T-helper 2 cell treated with Interferon-gamma antibody and Interleukin-4, amounts not matched to agents 100 ng/mL and 5 ng/mL, for 36 hours (primary cell): ENCODE measurements around the gene IGLON5. TPM values are rescaled to one million over a fixed set of nuclear protein-coding genes. Genes with fewer than 3 reads are reported as not detected.

Experiments used
- intact Hi-C: fragments of 100-400 bp; cut with micrococcal nuclease; formaldehyde crosslinking; loops from one replicate; pipeline ENCODE4 v1.15.1; 2023
- total RNA-seq: library from RNA; stranded (reverse); gene quantifications from 2 replicates; pipeline ENCODE4 v1.2.3, GENCODE V29; 2022

The IGLON5 gene
- total RNA-seq, 1 donor from 2014 or later: not detected

DNA sequence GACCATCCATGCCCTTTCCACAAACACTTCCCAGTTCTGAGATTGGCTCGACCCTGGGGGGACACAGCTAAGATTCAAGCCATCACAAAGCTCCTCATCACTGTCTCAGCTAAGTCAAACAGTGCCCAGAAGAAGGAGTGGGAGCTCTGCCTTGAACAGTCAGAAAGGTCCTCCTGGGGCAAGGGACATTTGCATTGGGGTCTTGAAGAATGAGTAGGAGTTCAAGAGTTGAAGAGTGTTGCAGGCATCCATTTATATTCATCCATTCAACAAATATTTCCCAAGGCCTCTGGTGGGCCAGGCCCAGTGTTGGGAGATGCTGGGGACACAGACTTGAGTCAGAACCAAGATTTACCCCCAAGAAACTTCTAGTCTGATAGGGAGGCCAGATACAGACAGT lies 6.5 kb downstream of the IGLON5 start:
- intact Hi-C loops: no loop called here

DNA sequence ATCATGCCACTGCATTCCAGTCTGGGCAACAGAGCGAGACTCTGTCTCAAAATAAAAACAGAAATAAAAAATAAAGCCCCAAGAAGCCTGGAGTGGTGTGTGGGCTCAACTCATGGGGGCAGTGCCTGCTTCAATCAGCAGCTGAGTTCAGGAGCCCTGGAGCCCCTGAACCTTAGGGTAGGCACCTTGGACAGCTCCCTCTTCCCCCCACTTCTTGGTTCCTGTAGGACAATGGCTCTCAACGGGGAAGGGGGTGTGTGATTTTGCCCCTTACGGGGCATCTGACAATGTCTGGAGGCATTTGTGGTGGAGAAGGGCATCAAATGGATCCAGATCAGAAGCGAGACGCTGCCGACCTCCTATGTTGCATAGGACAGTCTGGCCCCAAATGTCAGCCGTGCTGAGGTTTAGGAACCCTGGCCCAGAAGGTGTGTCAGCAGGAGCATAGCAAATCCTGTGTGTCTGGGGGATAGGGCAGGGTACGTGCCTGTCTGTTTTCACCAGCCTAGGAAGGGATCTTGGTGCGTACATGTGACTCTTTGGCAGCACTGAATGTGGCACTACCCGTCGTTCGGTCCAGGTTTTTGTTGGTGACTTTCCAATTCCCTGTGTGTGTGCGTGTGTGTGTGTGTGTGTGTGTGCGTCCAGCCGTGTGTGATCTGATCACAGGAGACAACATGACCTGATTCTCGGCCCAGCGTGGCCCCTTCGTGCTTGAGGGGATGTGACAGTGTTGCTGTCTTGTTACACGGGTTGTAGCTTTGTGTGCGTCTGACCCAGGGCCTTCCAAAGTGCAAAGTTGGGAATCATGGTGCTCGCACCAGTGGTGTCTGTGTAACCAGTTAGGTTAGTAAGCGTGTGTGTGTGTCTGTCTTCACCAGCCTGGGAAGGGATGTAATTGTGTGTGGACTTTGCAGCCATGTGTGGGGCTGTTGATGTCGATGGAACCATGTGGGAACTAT lies 7.5 kb downstream of the IGLON5 start:
- intact Hi-C loops: no loop called here

DNA sequence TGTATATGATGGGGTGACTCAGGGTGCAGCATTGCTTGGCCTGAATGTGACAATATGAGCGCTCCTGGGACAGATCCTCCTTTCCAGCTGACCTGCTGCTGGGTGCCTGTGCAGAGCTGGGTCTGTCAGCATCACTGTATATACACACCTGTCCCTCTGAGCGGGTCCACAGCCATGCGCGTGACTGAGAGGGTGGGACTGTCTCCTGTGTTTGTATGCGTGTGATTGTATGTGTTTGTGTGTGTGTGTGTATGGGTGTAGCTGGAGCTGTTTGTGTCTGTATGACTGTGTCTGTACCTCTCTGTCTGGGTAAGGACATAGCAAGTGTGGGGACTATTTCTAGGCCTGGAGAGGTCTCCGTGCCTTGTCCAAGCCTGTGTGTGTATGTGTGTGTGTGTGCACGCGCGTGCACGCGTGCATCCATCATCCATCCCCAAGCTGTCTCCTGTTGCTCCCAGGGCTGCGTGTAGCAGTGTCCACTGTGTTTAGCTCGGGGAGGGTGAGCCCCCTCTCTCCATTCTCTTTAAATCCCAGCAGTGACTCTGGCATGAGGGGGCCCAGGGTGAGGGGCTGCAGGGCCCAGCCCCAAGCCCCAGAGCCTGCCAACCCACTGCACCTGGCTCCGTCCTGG lies 8.3 kb downstream of the IGLON5 start:
- intact Hi-C loops: loop anchor here (10.0 kb wide), 1 partner anchor 65 kb away; the partner anchor contains the start of gene SIGLECL1

DNA sequence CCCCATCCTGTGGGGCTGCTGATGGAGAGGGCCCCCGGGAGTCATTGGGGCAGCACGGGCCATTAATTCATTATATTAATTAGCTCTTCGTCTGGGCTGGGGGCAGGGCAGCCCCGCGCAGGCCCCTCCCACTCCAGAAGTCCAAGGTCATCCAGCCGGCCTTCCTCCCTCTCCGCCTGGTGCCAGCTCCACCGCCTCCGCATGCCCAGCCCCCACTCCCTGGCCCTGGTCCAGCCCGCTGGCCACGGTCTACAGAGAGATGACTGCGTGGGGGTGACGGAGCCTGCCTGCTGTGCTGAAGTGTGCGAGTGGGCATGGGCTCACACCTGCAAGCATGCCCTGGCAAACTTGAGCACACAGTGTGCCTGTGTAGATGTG lies 8.8 kb downstream of the IGLON5 start:
- intact Hi-C loops: loop anchor here (10.0 kb wide), 1 partner anchor 65 kb away; the partner anchor contains the start of gene SIGLECL1

DNA sequence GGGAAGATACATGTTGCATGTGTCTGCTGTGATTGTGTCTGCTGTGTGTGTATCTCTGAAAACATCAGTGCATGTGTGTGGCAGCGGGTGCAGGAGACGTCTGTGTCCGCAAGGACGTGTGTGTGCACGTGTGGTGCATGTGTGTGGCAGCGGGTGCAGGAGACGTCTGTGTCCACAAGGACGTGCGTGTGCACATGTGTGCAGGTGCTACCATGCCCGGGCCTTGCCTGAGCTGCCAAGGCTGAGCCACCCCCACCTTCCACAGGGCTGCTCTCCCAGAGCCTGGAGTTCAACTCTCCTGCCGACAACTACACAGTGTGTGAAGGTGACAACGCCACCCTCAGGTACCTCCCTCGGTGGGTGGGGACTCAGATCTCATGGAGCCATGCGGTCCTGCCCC lies 10.4 kb downstream of the IGLON5 start:
- intact Hi-C loops: loop anchor here (10.0 kb wide), 1 partner anchor 67 kb away; the partner anchor contains the start of gene SIGLECL1

DNA sequence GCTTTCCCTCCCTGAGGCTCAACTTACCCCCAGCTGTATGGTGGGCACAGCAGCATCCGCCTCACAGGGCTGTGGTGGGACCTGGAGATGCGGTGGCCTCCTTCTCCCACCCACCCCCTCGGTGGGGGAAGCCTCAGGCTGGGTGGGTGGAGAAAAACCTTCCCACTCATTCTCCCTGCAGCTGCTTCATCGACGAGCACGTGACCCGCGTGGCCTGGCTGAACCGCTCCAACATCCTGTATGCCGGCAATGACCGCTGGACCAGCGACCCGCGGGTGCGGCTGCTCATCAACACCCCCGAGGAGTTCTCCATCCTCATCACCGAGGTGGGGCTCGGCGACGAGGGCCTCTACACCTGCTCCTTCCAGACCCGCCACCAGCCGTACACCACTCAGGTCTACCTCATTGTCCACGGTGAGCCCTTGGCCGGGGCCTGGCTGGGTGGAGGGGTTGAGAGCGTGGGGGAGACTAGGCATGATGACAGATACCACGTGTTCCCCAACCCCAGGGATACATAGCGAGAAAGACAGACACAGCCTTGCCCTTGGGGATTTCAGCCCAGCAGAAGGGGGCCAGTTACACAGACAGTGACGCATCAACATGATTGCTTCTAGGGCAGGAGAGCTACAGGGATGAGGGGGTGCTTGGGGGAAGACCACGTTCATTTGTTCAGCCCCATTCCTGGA lies 12.2 kb downstream of the IGLON5 start:
- intact Hi-C loops: loop anchor here (10.0 kb wide), 1 partner anchor 69 kb away; the partner anchor contains the start of gene SIGLECL1

DNA sequence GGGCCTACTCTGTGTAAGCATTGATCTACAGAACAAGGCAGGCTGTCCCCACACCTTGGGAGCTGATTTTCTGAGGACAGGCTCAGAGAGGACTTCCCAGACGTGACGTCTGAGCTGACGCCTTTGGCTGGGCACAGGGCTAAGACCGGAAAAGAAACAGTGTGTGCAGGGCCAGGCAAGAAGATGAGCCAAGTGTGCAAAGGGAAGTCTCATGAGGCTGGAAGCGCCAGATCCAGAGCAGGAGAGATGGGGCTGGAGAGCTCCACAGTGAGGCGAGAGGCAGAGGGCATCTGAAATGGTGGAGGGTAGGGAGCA lies 12.7 kb downstream of the IGLON5 start:
- intact Hi-C loops: loop anchor here (10.0 kb wide), 1 partner anchor 69 kb away; the partner anchor contains the start of gene SIGLECL1

DNA sequence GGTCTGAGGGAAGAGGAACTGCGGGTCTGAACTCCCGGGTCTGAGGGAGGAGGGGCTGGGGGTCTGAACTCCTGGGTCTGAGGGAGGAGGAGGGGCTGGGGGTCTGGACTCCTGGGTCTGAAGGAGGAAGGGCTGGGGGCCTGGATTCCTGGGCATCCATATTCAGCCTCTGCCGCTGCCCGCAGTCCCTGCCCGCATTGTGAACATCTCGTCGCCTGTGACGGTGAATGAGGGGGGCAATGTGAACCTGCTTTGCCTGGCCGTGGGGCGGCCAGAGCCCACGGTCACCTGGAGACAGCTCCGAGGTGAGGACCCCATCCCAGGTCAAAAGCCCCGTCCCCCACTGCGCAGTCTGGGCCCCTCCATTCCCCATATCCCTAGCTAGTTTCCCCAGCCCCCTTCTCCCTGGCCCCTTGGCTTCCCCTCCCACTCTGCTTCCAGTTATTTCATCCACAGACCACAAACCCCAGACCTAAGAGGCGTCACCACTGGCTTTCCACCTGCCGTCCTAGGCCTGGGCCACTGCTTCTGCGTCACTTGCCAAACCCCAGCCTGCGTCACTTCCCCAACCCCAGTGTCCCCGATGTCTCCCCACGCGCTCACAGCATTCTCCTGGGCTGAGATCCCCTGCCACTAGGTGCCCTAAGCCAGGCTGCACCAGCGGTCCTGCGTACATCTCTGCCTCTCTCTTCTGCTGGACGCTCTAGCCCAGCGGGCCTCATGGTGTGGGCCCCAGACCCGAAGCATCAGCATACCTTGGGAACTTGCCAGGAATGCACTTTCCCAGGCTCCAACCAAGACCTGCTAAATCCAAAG lies 13.9 kb downstream of the IGLON5 start:
- intact Hi-C loops: loop anchor here (10.0 kb wide), 1 partner anchor 71 kb away; the partner anchor contains the start of gene SIGLECL1

DNA sequence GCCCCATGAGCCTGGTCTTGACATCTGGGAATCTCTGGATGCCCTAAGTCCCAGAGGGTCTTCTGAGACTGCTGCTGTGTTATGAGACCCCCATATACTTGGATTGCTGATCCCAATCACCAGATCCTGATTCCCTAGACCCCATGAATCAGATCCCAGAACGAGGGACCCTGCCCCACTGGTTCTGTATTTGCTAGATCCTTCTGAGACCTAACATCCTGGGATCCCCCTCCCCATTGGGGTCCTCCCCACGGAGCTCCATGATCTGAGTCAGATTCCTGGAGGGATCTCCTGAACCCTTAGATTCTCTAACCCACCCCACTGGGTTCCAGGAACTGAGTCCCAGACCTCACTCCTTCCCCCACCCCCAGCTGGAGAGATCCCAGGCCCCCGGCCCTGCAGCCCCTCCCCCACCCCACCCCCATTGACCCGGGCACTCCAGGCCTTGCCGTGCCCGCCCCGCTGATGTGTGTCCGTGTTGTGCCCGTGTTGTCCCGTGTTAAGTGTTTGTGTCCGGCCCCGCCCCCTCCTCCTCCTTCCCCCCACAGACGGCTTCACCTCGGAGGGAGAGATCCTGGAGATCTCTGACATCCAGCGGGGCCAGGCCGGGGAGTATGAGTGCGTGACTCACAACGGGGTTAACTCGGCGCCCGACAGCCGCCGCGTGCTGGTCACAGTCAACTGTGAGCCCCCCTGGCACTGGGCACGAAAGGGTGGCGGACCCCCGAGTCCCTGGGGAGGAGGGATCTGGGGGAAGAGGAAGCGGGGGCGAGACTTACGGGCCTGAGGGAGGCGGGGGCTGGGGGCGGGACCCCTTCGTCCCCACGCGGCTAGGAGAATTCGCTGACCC lies 15.0 kb downstream of the IGLON5 start:
- intact Hi-C loops: loop anchor here (1.0 to 10.0 kb wide), 3 partner anchors 13 to 168 kb away; partner anchors contain the start of gene SIGLECL1

DNA sequence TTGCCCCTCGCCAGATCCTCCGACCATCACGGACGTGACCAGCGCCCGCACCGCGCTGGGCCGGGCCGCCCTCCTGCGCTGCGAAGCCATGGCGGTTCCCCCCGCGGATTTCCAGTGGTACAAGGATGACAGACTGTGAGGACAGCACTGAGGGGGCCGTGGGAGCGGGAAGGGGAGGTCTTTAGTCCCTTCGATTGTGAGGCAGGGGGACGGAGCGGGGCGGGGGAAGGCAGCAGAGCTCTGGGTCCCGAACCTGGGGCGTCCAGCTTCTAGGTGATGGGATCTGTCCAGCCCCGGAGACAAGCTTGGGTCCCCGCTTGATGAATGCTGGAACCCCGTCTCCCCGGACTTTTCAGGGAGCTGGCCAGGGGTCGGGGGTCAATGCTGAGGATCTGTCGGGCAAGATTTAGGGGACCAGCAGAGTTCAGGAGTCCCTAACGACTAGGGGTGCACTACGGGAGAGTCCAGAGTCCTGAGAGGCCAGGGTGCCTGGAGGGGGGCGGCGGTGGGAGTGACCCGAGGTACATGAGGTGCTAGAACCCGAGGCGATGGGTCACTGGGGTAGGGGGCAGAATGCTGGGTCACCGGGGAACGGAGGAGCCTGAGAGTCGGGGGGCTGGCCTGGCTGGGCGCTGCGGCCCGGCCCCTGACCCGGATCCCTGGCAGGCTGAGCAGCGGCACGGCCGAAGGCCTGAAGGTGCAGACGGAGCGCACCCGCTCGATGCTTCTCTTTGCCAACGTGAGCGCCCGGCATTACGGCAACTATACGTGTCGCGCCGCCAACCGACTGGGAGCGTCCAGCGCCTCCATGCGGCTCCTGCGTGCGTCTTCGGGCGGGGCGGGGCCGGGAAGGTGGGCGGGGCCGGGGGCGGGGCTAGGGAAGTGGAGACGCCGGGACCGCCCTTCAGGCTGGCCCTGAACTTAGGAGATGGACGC lies 15.9 kb downstream of the IGLON5 start:
- intact Hi-C loops: loop anchor here (1.0 to 10.0 kb wide), 3 partner anchors 12 to 169 kb away; partner anchors contain the start of gene SIGLECL1

DNA sequence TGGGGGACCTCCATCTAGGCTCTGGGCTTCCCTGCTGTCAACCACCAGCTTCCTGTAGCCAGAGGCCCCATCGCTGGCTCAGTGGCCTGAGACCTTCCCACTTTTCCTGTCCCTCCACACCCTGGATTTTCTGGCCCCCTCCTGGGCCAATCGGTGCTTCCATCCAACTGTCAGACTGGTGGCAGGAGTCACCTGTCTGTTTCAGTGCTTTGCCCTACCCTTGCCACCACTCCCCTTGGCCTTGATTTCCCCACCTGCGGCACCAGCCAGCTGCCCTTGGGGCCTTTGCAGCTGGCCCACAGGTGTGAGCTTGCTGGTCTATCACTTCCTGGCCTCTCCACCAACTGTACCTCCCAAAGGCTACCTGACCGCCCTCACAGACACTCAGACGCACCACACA lies 18.0 kb downstream of the IGLON5 start:
- intact Hi-C loops: loop anchor here (10.0 kb wide), 1 partner anchor 75 kb away; the partner anchor contains the start of gene SIGLECL1

DNA sequence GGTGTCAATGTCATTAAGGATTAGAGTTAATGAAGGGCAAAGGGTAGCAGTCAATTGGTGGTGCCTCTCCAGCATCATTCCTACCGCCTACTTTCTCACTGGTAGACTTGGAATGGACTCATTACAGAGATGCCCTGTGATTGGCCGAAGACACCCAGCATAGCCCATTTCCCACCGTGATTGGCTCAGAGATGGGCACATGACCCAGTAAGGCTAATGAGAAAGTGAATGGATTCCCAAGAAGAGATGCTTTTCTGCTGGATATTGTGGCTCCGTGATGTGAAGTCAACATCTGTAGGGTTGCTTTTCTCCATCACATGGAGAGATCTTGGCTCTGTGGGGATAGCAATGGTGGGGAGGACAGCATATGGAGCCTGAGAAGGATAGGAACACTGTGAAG lies 18.9 kb downstream of the IGLON5 start:
- intact Hi-C loops: no loop called here

DNA sequence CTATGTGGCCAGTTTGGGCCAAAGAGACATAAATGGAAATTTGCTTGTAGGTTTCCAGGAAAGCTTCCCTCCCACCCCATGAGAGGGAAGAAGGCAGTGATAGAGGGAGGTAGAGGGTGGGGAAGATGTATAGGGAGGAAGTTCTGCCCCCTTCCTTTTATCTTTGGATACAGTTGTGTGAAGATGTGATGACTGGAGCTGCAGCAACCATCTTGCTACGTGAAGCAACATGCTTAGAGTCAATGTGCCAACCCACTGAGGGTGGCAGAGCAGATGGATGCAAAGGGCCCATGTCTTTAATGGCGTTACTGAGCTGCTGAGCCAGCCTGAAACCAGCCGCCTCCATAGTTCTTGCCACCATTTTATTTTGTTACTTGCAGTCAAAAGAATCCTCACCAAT lies 19.7 kb downstream of the IGLON5 start:
- intact Hi-C loops: no loop called here

DNA sequence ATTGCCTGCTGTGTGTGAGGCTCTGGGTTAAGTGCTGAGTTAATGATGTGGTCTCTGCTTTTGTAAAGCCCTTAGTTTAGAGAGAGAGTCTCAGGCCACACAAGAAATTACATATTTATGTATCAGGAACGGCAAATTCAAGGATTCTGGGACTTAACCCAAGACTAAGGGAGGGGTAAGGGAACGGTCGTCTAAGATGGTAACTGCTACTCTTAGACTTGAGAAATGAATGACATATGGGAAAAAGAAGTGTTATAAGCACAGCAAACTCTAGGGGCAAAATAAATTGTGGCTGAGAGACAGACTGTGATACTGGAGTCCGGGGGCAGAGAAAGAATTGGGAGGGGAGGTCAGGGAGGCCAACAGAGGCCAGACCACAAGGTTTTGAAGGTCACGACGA lies 20.3 kb downstream of the IGLON5 start:
- intact Hi-C loops: no loop called here

DNA sequence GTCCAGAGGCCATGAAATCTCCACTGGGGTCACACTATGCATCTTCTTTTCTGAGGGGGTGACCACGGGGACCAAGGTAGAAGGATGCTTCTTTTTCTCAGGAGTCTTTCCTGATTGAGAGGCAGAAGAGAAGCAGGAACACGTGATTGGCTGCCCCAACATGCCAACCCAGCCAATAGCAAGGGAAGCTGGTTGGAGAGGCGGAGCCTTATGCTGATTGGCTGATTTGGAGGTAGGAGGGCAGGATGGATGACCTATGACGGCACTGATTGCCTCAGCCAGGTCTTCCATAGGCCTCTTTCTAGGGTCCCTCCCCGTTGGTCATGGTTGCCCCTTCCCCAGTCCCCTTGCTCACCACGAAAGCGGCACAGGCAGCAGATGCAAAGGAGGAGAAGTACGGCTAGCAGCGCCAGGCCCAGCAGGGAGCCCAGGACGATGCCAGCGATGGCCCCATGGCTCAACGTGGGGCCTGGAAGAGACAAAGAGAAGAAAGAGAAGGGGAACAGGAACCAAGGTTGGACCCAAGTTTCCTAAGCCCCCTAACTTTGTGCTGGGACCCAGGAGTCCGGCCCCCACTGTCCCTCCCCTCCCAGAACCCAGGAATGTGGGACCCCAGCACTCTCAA lies 22.5 kb downstream of the IGLON5 start:
- intact Hi-C loops: no loop called here

DNA sequence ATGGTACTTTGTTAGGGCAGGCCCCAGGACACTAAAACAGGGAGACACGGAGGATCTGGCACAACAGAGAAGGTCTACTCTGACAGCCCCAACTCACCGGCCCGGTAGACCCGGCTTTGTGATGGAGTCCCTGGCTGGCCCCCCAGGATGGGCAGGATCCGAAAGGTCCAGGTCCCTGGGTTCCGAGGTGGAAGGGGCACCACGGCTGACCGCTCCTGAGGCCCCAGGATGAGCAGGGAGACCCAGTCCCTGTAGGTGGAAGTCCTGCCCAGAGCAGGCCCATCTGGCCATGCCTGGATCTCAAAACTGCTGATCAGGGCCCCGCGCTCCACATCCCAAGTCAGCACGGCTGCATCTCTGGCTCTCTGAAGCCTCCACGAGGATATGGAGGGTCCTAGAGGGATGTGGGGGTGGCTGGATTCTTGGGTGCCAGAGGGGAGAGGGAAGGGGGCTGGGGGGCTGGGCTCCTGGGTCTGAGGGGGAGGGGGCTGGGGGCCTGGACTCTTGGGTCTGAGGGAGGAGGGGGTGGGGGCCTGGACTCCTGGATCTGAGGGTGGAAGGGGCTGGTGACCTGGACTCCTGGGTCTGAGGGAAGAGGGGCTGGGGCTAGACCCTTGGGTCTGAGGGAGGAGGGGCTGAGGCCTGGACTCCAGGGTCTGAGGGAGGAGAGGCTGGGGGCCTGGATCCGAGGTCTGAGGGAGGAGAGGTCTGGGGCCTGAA lies 25.9 kb downstream of the IGLON5 start:
- intact Hi-C loops: loop anchor here (5.0 kb wide), 1 partner anchor 255 kb away; no protein-coding TSS in a partner anchor

DNA sequence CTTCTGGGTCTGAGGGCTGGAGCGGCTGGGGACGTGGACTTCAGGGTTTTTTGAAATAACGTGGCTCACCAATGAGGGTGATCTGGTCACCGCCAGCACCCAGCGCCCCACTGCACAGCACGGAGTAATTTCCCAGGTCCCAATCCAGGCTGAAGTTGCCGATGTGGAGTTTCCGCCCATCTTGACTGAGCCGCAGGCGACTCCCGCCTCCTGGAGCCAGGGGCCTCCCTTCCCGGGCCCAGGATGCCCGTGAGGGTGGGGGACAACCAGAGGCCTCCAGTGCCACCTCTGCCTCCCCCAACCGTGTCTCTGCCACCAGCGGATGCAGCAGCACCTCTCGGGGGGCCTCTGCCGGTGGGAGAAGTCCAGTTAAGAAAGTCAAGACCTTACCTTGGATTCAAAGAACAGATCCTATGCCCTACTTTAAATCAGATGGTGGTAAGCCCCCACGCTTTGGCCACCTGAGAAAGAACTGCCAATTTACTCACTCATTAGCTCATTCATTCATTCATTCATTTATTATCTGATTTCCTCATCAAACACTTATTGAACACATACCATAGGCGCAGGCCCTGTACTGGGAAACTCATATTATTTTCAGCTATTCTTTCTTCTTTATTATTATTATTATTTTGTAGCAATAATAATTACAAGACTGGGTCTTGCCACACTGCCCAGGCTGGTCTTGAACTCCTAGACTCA lies 26.6 kb downstream of the IGLON5 start:
- intact Hi-C loops: loop anchor here (2.0 to 5.0 kb wide), 3 partner anchors 69 to 319 kb away; no protein-coding TSS in a partner anchor
